Hematopoietic multipotent progenitor cell (in vitro differentiated cells): ENCODE measurements around the gene PIK3CG. TPM values are rescaled to one million over a fixed set of nuclear protein-coding genes. Genes with fewer than 3 reads are reported as not detected.
"Not testable (repeated sequence)": the region's sequence is repeated elsewhere in the genome, so short reads cannot be mapped to it uniquely, and the experiment has no call there.

Experiments
- DNase-seq, 3 donors: peaks; one replicate each; pipeline ENCODE4 v3.0.0-alpha.2; 2011 to 2015; ENCODE audit warnings: low read depth in 2 of 3, low spot score in 2 of 3
- total RNA-seq: library from RNA; depleted of rRNA; stranded (reverse); fragments of >200 nt; gene quantifications from one replicate; pipeline ENCODE4 v1.2.3, GENCODE V29; 2012

PIK3CG gene
- total RNA-seq, 1 donor: 51.2 TPM

DNA sequence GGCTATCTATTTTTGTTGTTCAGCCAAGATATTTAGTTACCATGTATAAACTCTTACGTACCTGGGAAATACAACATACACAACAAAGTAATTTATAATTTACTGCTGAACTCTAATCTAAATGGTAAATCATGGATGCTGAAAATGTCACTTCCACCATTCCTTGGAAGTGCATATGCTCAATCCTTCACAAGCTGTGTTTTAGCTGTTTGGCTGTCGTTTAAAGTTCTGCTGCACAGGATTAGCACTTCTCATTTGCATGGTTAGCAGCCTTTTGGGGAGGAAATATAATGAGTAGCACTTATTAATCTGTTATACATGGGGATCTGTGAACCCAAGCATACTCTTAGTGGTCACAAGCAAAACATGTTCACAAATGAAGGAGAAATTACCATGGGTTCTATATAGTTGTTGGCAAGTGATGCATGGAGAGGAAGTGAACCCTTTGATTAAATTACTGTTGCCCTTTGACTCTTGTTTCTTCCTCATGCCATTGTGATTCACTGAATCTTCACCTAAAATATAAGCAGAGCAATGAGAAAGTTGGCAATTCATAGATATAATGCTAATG lies 18.5 kb downstream of the PIK3CG start:
- no peak for DNase-seq

DNA sequence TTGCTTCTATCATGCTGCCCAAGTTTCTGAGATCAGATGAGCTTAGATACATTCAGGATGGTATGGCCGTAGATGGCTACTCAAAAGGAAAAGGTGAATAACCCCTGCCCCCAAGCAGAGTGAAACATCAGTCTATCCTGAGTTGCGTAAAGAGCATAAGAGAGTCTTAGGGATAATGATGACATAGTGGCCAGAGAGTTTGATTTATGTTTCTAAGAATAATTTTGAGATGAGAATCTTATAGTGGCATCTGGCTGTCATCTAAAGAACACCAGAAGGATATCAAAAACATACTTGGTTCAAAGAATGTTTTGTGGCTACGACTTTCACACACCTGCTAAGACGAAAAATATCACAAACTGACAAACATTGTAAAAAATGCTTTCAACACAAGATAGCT lies 20.6 kb downstream of the PIK3CG start:
- no peak for DNase-seq

DNA sequence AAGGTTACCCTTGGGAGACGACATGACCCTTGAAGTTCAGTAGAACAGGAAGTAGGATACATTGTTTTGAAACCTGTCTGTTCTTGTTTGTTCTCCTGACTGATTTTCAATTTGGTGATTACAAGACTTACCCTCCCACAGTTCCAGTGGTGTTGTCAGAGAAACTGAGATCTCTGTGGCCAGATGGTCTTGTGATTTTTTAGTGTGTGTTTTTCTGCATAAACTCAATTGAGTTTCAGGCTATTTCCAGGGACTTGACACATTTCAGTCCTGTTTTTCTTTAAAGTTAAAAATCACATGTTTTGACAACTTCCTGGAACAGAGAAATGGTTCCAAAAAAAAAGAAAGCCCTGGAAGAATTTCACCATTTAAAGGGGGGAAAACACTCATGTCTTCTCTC lies 22.3 kb downstream of the PIK3CG start:
- no peak for DNase-seq

DNA sequence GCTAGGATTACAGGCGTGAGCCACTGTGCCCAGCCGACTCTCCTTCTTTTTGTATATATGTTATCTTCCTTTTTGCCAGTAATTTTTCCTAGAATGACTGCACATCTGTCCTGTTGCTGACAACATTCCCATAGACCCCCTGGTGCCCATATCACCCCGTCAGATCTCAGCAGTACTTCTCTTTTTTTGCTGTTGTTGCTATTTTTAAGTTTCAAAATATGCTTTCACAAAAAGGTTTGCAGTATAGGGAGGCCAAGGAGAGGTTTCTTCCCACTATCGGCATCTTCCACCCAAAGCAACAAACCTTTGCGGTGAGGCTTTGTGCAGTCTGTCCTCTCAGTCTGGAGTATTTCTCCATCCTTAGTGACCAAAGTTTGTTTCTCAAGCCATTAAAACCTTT lies 23.1 kb downstream of the PIK3CG start:
- no peak for DNase-seq

DNA sequence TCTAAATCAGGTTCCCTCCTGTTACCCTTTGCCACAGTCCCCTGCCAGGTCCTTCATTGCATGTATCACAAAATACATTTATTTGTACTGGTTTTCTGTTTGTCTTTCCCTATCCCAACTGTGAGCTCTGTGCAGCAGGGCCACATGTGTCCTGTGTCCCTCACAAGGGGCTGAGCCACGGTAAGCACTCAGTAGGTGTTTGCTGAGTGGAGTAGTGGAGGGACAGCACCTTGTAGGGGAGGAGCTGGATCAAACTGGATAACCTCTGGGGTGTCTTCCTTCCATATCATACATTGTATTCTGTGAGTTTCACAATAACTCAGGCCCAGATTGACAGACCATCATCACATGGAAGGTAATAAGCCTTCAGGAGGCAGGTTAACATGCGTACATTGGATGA lies 25.9 kb downstream of the PIK3CG start:
- no peak for DNase-seq

DNA sequence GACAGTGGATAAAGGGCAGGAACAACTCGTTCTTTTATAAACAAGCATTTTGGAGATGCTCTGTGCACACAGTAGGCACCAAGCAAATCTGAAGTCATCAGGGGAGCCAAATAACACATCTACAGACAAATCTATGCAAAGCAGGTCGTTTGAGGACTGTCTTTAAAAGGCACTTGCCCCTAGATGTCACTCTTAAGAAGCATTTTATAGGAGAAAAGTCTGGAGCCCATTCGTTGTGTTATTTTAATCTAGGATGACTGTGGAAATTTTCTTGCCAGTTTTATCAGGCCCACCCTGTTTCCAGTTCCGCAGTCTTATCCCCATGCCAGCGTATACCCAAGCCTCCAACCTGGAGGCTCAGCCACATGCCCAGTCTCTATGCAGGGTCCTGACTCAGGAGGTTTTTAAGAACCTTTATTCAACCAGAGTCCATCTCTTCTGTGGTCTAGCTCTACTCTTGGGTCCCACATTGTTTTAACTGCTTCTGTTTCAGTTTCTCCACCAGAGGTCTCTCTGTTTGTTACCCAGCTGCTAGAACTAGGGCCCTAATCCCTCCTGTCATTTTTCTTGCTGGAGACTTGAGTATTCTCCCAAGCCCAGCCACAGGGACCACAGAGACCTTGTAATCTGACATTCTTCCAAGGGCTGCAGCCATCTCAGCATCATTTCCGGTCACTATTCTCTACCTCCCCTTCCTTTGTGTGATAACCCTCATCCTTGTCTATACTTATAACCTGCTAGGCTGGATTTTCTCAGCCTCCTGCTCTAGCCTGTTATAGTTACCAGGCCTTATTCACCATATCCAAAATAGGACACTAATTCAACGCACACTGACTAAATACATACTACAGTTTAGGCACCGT lies 26.7 kb downstream of the PIK3CG start:
- peak in 1 of 3 donors; percentile 15 for DNase-seq

DNA sequence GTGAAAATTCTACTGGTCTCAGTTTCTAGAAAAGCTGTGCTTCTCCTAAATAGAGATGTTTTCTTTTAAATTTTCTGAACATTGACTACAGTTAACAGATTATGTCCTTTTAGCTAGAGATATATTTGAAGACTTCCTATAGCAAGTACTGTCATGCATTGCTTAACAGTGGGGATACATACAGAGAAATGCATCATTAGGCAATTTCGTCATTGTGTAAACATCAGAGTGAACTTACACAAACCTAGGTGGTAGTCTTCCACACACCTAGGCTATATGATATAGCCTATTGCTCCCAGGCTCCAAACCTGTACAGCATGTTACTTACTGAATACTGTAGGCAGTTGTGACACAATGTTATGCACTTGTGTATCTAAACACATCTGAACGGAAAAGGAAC lies 28.5 kb downstream of the PIK3CG start:
- DNase-seq: no peak

DNA sequence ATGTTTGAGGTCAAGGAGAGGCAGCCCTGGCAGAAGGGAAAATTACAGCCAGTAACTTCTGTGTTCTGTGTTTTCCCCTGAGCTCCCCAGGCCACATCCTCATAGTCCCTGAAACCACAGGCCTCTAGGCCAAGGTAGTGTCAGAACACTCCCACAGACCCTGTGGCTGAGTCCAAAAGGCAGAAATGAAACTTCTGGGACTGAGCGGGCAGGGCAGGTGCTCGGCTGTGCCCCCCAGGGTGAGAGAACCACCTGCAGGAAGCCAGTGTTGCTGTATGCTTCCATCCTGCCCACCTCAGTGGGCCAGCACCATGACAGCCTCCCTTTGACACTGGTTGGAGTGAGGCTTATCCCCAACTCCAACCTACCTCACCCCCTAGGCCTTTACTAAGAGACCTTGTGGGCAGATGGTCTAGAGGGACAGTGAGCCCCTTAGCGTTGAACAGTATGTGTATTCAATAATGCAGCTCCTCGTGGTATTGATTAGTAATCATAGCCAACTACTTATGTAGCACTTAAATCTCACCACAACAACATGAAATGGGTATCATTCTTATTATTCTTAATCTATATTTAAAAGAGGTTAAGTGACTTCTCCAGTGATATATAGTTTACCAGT lies 30.3 kb downstream of the PIK3CG start:
- DNase-seq: peak in 2 of 3 donors; percentile 50 to 71

DNA sequence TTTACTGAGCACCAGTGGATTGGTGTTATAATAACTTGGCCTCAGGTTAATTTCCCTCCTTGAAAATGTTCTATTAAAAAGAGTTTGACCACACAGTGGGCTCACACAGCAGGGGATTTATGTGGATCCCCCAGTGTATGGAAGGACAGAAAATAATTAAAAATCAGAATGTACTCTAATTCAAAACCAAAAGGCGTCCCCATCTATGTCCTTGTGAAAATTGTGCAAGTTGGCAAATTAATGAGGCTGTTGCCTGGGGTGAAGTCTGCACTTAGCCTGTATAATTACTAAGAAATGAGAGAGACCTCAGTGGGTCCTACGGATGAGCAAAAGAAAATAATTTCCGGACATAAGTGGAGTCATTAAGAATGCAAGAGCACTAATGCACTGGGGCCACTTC lies 31.1 kb downstream of the PIK3CG start:
- no peak for DNase-seq

DNA sequence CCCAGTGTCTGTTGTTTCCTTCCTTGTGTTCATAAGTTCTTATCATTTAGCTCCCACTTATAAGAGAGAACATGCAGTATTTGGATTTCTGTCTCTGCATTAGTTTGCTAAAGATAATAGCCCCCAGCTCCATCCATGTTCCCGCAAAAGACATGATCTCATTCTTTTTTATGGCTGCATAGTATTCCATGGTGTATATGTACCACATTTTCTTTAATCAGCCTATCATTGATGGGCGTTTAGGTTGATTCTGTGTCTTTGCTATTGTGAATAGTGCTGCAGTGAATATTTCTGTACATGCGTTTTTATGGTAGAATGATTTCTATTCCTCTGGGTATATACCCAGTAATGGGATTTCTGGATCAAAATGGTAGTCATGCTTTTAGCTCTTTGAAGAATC lies 32.5 kb downstream of the PIK3CG start:
- DNase-seq: not testable (repeated sequence)

DNA sequence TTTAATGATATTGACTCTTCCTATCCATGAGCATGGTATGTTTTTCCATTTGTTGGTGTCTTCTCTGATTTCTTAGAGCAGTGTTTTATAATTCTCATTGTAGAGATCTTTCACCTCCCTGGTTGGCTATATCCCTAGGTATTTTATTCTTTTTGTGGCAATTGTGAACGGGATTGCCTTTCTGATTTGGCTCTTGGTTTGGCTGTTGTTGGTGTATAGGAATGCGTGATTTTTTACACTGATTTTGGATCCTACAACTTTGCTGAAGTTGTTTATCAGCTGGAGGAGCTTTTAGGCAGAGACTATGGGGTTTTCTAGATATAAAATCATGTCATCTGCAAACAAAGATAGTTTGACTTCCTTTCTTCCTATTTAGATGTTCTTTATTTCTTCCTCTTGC lies 33.9 kb downstream of the PIK3CG start:
- DNase-seq: not testable (repeated sequence)

DNA sequence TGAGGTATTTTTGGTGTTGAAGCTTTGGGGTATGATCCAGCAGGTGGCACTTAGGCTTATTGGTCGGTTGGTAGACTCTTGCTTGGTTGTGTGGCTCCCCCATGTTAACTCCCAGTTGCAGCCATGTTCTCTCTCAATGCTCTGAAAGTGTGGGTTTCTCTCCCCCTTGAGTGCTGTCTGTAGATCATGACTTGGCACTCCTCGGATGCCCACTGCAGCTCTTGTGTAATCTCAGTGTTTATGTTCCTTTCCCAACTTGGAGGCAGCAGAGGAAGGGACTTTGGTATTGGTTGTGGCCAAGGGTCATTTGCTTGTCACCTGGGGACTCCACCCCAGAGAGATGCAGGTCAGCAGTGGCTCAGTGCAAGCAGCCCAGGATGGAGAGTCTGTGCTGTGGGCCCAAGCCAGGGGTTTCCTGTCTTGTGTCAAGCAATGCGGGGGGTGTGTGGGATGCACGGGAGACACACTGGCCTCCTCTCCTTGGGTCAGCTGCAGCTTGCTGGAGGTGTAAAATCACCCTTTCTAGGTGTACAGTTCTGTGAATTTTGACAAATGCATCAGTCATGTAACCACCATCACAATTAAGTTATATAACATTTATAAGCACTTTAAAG lies 36.9 kb downstream of the PIK3CG start:
- peak in 1 of 3 donors; percentile 39 for DNase-seq

DNA sequence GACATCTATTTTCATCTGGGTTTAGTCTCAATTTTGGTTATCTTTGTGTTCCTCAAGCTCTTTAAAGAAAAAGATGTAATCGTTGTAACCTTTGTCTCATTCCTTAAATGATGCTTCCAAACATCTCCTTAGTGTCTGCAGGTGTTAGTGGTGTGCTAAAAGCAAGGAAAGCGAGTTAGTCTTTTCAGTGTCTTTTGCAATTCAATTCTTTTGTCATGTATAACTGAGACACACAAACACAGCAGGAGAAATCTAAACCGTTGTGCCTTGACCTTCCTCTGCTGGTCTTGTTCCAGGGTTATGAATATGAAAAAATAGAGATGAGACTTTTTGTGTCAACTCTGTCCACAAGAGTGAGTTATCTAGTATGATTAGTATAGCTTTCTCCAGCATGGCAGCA lies 40.7 kb downstream of the PIK3CG start:
- DNase-seq: no peak

DNA sequence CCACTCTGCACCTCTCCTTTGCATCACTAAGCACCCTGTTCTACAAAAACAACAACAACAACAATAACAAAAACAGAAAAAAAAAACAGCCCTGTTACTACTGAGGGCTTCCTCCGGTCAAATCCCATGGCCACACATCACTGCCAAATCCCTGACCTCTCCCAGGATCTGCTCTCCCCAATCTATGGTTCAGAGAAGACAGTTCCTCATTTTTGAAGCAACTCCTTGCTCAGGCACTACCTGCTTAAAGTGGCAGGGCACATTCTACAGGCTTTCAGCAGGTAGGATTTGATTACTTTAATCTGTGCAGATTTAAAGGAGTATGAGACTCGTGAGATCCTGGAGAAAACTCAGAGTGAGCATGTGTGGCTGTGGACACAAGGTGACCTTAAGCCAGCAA lies 46.9 kb downstream of the PIK3CG start:
- DNase-seq: no peak

DNA sequence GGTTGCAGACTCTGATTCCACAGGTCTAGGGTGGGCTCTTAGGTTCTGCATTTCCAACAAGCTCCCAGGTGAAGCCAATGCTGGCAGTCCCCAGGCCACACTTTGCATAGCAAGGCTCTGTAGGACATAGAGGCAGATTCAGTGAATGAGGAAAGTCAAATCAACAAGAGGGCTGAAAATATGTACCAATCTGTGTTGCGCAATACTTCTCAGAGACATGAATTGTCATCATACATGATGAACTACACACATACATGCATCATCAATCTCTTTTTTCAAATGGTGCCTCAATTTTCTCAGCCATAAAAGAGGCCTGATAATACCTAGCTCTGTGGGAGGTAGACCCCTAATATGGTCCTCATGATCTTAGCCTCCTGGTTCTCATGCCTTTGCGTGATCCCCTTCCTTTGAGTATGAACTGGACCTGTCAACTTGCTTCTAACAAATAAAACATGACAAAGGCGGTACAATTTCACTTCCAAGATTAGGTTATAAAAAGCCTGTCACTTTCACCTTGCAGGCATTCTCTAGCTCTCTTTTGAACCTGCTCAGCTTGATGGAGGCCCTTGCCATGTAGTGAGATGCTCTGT lies 49.0 kb downstream of the PIK3CG start:
- no peak for DNase-seq

DNA sequence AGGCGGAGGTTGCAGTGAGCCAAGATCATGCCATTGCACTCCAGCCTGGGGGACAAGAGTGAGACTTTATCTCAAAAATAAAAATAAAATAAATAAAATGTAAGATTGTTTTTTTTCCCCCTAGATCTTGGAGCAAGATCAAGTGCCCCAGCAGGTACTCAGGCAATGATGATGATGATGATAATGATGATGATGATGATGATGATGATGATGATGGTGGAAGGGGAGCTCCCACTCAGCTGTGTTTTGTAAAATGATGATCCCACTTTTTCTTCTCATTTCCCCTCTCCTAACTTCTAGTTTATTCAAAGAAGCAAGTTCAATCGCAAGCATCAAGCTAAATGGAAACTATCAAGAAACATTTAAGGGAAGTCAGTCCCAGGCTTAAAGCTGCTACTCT lies 50.3 kb downstream of the PIK3CG start:
- DNase-seq: no peak

DNA sequence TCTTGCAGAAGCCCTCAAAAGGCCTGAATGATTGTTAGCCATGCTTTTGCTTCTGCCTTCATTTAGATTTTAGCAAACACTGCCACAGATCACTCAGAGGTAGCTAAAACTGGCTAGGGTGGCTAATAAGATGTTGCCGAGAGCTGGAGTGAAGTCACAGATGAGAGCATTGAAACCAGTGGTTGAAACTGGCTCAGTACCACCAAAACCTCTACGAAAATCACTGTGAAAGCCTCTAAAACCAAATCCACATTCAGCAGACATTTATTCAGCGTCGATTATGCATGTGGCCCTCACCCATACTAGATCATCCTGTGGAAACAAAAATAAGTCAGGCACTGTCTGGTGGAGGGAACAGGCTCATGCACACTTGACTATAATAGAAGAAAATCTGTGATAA lies 50.8 kb downstream of the PIK3CG start:
- DNase-seq: no peak

DNA sequence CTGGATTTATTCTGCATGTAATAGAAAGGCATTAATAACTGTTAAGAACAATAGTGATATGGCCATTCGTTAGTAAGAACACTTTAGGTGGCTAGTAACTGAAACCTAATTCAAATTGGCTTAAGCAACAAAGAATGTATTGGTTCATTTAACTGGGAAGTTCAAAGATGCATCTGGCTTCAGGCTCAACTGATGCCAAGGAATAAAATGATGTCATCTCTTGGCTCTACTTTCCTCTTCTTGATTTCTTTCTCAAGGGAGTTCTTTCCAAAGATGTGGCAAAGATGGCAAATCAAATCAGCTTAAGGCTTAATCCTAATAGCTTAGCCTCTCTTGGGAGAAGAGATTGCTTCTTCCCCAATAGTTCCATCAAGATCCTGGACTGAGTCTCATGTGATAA lies 51.6 kb downstream of the PIK3CG start:
- DNase-seq: no peak

DNA sequence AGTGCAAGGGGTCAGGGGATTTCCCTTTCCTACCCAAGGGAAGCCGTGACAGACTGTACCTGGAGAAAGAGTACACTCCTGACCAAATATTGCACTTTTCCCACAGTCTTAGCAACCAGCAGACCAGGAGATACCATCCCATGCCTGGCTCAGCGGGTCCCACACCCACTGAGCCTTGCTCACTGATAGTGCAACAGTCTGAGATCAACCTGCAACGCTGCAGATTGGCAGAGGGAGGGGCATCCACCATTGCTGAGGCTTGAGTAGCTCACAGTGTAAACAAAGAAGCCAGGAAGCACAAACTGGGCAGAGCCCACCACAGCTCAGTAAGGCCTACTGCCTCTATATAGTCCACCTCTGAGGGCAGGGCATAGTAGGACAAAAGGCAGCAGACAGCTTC lies 53.9 kb downstream of the PIK3CG start:
- no peak for DNase-seq

DNA sequence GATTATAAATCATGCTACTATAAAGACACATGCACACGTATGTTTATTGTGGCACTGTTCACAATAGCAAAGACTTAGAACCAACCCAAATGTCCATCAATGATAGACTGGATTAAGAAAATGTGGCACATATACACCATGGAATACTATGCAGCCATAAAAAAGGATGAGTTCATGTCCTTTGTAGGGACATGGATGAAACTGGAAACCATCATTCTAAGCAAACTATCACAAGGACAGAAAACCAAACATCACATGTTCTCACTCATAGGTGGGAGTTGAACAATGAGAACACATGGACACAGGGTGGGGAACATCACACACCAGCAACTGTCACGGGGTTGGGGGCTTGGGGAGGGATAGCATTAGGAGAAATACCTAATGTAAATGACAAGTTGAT lies 59.4 kb downstream of the PIK3CG start:
- DNase-seq: not testable (repeated sequence)

DNA sequence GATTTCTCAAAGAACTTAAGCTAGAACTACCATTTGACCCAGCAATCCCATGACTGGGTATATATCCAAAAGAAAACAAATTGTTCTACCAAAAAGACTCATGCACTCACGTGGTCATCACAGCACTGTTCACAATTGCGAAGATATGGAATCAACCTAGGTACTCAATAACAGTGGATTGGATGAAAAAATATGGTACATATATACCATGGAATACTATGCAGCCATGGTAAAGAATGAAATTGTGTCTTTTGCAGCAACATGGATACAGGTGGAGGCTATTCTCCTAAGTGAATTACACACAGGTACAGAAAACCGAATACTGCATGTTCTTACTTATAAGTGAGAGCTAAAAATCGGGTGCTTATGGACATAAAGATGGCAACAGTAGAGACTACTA lies 61.8 kb downstream of the PIK3CG start:
- no peak for DNase-seq
